HG02884 (cell line): Measurements from ENCODE around the gene GAS7.

Experiments
- ATAC-seq: cut with Tn5 transposase; IDR thresholded peaks from one replicate; pipeline ENCODE4 v1.9.1; 2021; ENCODE audit warnings: mild to moderate bottlenecking, moderate library complexity; ENCODE audit not compliant: unreplicated experiment

GAS7 gene

GRCh38 chr17:9862220-9862619 is 336.2 kb downstream of the GAS7 start:
- no peak for ATAC-seq

- ATAC-seq, result no peak
These were observed 337.6 kb downstream of the GAS7 start for GRCh38 chr17:9860851-9861250.
